ENCODE data around the gene C1S.

GRCh38 chr12:7093892-7094291 is 33.4 kb downstream of the C1S start:
- TF ChIP-seq CTCF (conservative IDR thresholded peaks at IDR 0.05; ENCODE audit: low read depth in 2 of 2), result no peak
- no peak for TF ChIP-seq EZH2 (IDR thresholded peaks at IDR 0.05; ENCODE audit: low read depth, unreplicated experiment)
- TF ChIP-seq EZH2phosphoT487 (IDR thresholded peaks at IDR 0.05; ENCODE audit: unreplicated experiment), result no peak
- no peak for TF ChIP-seq POLR2AphosphoS5 (IDR thresholded peaks at IDR 0.05; ENCODE audit: low read depth)
- TF ChIP-seq REST (IDR thresholded peaks at IDR 0.05; ENCODE audit: unreplicated experiment), result no peak
- no peak for TF ChIP-seq ETS1 (IDR thresholded peaks at IDR 0.05)
- TF ChIP-seq CREB1 (CRISPR knock-in tag; IDR thresholded peaks at IDR 0.05; ENCODE audit: low read depth), result no peak
- TF ChIP-seq ZNF331 (CRISPR knock-in tag; IDR thresholded peaks at IDR 0.05; ENCODE audit: low read depth), result no peak
- TF ChIP-seq JUNB (IDR thresholded peaks at IDR 0.05; ENCODE audit: unreplicated experiment), result no peak
- no peak for TF ChIP-seq NANOG (IDR thresholded peaks at IDR 0.05; ENCODE audit: borderline replicate concordance)
- no peak for TF ChIP-seq STAT1 (IDR thresholded peaks at IDR 0.05; ENCODE audit: unreplicated experiment)
